NCI-H1417 (cell line): ENCODE data around the gene YBEY.
"Not testable (repeated sequence)": the region's sequence is repeated elsewhere in the genome, so short reads cannot be mapped to it uniquely, and the experiment has no call there.

Experiments
- DNase-seq, 3 experiments: peaks; one replicate each; lab custom pipeline; 2025; lab: John Stamatoyannopoulos, UW

YBEY gene

GRCh38 chr21:46304437-46304836 is 18.3 kb downstream of the YBEY start:
- DNase-seq, result no peak

- DNase-seq, result no peak
These were observed 18.8 kb downstream of the YBEY start for GRCh38 chr21:46304955-46305354.

GRCh38 chr21:46307625-46308024 is 21.5 kb downstream of the YBEY start:
- no peak for DNase-seq

- DNase-seq, result no peak
These were observed 22.3 kb downstream of the YBEY start for GRCh38 chr21:46308431-46308830.

- not testable (repeated sequence) for DNase-seq
These were observed 24.1 kb downstream of the YBEY start for GRCh38 chr21:46310260-46310659.

GRCh38 chr21:46311568-46311967 is 25.4 kb downstream of the YBEY start:
- no peak for DNase-seq

GRCh38 chr21:46312949-46313348 is 26.8 kb downstream of the YBEY start:
- DNase-seq, result no peak

- DNase-seq, result no peak
These were observed 28.4 kb downstream of the YBEY start for GRCh38 chr21:46314441-46315020.

- no peak for DNase-seq
These were observed 30.7 kb downstream of the YBEY start for GRCh38 chr21:46316708-46317324.

- peak; percentile 81 to 97 (median 93) for DNase-seq
These were observed 31.7 kb downstream of the YBEY start for GRCh38 chr21:46317710-46318463.

- DNase-seq, result no peak
These were observed 32.3 kb downstream of the YBEY start for GRCh38 chr21:46318464-46318845.

GRCh38 chr21:46319186-46319585 is 33.0 kb downstream of the YBEY start:
- peak in 1 of 3 experiments; percentile 18 for DNase-seq

- no peak for DNase-seq
These were observed 34.2 kb downstream of the YBEY start for GRCh38 chr21:46320331-46320801.

GRCh38 chr21:46322351-46323226 is 36.4 kb downstream of the YBEY start:
- DNase-seq, result peak; percentile 14 to 69 (median 54)

GRCh38 chr21:46323227-46323709 is 37.1 kb downstream of the YBEY start:
- peak in 2 of 3 experiments; percentile 78 to 83 for DNase-seq

GRCh38 chr21:46323710-46324389 is 37.7 kb downstream of the YBEY start, which contains the start of the genes C21orf58 and PCNT:
C21orf58 (minus strand) TSS chr21:46323870; CDS start chr21:46322738, 1,132 bp downstream.
PCNT (plus strand) TSS chr21:46324156; CDS start chr21:46324229, 73 bp downstream.
- peak; percentile 99 for DNase-seq

- DNase-seq, result peak; percentile 88 to 95 (median 94)
These were observed 38.4 kb downstream of the YBEY start for GRCh38 chr21:46324390-46325072.

GRCh38 chr21:46325073-46325912 is 39.2 kb downstream of the YBEY start:
- peak; percentile 37 to 88 (median 85) for DNase-seq

GRCh38 chr21:46326110-46326703 is 40.1 kb downstream of the YBEY start:
- DNase-seq, result peak in 2 of 3 experiments; percentile 19 to 70
